NCI-H524 (cell line): ENCODE measurements around the gene HDAC4.
"Not testable (repeated sequence)": the region's sequence is repeated elsewhere in the genome, so short reads cannot be mapped to it uniquely, and the experiment has no call there.

Experiments used
- DNase-seq, 2 experiments: peaks; one replicate each; lab custom pipeline; 2025; lab: John Stamatoyannopoulos, UW

HDAC4 gene

GRCh38 chr2:239047420-239047819 lies 353.4 kb downstream of the HDAC4 start:
- DNase-seq, result no peak

- DNase-seq, result no peak
Observed at GRCh38 chr2:239046822-239047221, 354.0 kb downstream of the HDAC4 start.

DNA sequence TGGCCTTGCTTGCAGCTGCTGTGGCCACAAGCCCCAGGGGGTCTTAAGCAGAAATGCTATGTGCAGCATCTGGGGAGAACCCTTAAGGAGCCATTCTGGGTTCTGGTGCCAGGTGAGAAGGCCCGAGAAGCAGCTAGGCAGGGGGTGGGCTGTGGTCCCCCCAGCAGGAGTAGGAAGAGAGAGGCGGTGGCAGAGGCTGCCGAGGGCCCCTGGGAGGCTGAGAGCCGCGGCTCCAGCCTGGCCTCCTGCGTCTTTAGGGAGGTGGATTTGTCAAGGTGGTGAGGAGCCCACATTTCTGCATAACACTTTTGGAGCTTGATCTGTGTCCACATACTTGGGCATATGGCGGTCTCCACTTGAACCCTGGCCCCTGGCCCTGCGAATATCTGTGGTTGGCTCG lies 356.5 kb downstream of the HDAC4 start:
- no peak for DNase-seq

DNA sequence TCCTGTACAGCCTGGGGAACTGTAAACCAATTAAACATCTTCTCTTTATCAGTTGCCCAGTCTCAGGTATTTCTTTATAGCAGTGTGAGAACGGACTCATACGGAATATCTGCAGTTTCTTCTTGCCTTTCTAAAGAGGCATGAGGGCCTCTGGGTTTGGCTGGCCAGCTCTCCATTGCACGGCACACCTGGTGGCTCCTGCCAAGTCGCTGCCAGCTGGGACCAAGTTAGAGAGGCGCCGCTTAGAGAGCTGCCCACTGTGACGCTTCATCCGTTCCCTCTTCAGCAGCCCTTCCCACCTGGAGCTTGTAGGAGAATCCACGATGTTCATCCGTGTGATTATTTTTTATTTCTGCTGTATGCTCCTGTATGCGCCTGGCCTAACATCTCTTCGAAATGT lies 357.5 kb downstream of the HDAC4 start:
- DNase-seq, result no peak

GRCh38 chr2:239042551-239043320 lies 358.1 kb downstream of the HDAC4 start:
- no peak for DNase-seq

DNA sequence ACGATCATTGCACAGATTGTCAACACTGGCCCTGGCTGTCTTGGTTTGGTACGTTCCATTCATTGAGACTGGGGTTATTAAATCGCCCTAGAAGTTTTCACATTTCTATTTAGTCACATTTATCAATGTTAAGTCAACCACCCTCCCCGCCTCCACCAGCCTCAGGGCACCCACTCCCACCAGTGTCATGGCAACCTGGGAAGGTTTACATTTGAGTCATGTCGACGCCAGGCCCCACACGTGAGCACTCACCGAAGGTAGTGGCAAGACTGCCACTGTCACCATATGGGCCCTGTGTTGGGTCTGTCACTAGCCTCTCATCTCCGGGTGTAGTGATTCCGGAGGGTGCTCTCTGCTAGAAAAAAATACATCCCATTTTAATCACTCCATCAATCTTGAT lies 358.8 kb downstream of the HDAC4 start:
- no peak for DNase-seq

DNA sequence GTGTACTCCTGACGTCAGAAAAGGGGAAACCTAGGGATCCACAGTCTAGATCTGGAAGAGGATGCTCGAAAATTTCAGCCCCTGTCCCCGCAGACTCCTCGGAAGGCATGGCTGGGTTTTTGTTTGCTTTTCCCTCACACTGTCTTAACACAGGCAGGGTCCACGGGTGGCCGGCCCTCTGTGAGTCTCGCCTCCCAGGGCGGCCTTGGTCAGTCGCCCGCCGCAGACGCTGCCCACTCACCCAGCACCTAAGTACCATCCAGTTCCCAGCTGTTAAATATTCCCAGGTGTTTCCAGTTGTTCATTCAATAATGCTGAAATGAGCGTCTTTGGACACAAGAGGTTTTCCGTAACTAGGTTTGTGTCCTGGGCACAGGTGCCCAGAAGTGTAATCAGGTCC lies 359.8 kb downstream of the HDAC4 start:
- no peak for DNase-seq

GRCh38 chr2:239040152-239040761 lies 360.6 kb downstream of the HDAC4 start:
- no peak for DNase-seq

DNA sequence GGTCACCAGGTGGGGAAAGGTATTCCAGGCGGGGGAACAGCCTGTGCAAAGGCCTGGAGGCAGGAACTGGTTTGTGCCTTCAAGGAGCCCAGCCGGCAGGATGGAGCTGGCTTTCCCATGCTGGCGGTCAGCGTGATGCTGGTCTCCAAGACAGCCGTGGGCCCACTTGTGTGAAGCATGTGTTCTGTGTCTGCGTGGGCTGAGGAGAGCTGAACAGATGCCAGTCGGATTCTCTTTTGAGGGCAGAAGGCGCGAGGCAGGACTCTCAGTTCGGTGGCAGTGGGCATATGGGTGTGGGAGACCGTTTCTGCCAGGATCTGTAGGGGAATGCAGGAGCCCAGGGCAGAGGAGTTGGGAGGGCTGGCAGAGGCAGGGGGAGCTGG lies 361.4 kb downstream of the HDAC4 start:
- DNase-seq, result no peak

GRCh38 chr2:239038773-239039478 lies 361.9 kb downstream of the HDAC4 start:
- no peak for DNase-seq

- DNase-seq, result not testable (repeated sequence)
Observed at GRCh38 chr2:239038284-239038683, 362.5 kb downstream of the HDAC4 start.

DNA sequence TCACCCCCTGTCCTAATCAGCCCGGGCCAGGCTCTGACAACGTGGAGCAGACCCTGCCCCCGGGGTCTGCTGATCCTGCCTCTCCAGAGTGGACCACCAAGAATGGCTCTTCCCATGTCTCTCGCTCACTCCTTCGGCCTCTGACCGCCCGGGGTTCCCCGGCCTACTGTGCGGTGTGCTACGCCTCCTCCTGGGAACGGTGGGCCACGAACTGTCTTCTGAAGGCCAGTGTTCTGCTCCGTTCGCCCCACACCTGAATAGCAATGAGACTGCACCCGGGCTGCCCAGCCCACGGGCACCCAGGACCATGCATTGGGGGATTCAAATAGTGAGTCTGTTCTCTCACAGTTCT lies 363.3 kb downstream of the HDAC4 start:
- DNase-seq, result no peak

DNA sequence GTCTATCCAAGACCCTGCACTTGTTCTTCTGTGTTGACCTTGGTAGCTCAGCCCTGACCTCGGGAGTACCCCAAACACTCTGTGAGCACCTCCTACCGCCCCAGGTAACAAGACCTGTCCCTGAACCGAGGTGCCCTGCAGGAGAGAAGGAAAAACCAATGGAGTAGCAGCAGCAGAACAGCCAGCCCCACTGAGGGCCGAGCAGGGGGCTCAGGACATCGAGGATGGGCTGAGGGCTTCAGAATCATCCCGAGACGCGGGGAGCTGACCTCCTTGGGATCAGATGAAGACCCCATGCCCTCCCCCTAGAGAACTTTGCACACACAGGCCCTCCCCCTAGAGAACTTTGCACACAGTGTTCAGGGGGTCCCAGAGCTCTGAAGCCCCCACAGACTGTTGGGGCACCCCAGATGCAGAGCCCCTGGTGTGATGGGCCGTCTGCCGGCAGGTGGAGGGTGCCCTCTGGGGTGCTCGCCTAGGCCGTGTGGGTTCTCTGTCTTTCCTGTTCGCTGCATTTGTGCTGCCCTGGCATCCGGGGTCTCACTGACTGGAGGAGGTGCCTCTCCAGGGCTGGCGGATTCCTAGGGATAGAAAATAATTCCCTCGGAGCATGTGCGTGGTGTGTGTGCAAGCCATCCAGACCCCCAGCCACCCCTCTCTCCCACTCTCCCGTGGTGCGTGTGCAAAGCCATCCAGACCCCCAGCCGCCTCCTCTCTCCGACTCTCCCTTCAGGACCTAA lies 363.8 kb downstream of the HDAC4 start:
- DNase-seq, result no peak

- DNase-seq, result no peak
Observed at GRCh38 chr2:239035997-239036731, 364.7 kb downstream of the HDAC4 start.

GRCh38 chr2:239035361-239035814 lies 365.4 kb downstream of the HDAC4 start:
- DNase-seq, result peak in 1 of 2 experiments; percentile 12

DNA sequence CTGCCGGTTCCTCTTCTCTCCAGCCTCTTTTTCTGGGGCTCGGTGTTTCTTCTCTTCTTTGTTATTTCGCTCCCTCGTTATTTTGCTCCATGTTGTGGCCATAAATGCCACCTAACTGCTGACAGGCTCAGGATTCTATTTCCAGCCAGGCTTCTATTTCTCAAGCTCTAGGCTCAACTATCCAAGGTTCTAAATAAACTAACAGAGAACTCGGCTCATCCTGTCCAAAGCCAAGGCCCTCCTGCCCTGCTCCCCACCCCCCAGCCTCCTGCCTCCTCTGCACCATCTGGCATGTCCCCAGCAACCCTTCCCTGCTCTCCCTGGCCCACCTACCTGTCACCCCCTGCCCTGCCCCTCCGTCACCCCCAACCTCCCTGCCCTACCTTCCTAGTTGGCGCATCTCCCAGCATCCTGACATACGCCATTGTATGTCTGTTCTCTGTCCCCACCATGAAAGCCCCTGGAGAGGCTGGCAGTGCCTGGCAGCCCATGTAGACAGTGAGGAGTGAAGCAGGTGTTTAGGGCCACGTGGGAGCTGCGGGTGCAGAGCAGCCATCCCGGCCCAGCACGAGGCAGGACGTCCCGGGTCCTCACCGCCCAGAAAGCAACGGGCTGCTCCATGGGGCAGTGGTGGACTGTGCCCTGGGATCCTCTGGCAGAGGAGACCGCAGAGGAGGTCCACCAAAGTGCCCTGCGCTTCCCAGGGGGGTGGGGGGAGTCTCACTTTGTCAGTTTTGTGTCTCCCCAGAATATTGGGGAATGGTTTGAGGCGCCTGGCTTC lies 366.1 kb downstream of the HDAC4 start:
- peak in 1 of 2 experiments; percentile 29 for DNase-seq

DNA sequence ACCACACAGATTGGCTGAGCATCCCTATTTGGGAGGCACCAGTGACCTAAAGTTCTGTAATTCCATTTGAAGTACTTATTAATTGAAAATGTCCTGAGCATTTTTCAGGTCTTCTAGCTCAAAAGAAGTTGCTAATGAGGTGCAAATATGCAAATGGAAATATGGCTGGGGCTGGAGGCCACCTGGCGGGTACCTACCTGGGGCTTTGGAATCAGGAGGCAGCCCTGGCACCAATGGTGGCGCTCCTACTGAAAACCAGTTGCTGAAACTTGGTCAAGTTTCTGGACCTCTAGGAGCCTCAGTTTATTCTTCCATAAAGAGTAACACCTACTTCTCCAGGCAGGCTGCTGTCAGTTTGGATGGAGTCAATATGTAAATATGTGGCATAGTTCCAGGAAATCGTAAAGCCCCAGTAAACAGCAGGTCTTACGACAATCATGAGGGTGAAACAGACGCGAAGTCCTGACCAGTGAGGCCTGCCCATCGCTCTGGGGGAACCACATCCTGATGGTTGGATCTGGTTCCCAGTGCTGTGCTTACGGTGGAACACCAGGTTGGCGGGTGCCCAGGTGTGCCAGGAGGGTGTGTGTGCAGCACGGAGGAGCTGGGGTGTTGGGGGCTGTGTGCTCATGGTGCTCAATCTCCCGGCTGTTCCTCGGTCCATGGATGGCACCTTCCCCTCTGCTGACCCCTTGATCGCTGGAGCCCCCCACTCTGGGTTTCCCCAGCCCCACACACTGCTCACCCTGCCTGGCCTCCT lies 366.8 kb downstream of the HDAC4 start:
- DNase-seq, result no peak

DNA sequence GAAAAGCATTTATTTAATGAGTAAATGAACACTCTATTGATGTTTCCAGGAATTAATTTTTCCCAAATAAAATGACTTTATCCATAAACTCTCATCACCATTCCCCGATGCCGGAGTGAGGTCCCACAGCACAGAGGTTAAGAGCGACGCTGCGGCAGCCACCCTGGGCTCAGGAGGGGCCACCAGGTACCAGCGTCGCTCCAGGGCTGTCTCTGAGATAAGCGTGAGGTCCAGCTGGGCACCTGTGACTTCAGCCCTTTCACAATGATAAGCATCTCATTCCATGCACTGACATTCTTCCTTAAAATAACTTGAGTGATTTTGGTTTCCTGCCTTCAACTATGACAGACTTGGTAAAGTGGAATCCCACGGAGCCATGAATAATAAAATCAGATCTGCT lies 370.9 kb downstream of the HDAC4 start:
- DNase-seq, result no peak

- DNase-seq, result no peak
Observed at GRCh38 chr2:239028253-239028619, 372.6 kb downstream of the HDAC4 start.
